GM15510 (cell line): ENCODE data around the gene SAMD4B.

Source experiments
- POLR2A ChIP-seq: IDR thresholded peaks from 3 replicates; pipeline ENCODE4 v1.6.1; 2011; ENCODE audit warnings: borderline replicate concordance; ENCODE audit not compliant: insufficient read length; ENCODE audit errors: extremely low read depth

The SAMD4B gene

GRCh38 chr19:39370735-39371134, 28.5 kb downstream of the SAMD4B start:
- no peak for TF ChIP-seq POLR2A

- no peak for TF ChIP-seq POLR2A
Observed at GRCh38 chr19:39372047-39372802, 30.0 kb downstream of the SAMD4B start.

GRCh38 chr19:39372941-39373340, 30.7 kb downstream of the SAMD4B start:
- TF ChIP-seq POLR2A: no peak

GRCh38 chr19:39375929-39376328, 33.7 kb downstream of the SAMD4B start:
- TF ChIP-seq POLR2A: no peak

GRCh38 chr19:39377373-39378362, 35.4 kb downstream of the SAMD4B start:
- no peak for TF ChIP-seq POLR2A

- no peak for TF ChIP-seq POLR2A
Observed at GRCh38 chr19:39379865-39380396, 37.7 kb downstream of the SAMD4B start.

GRCh38 chr19:39380521-39381502, 38.6 kb downstream of the SAMD4B start:
- TF ChIP-seq POLR2A: no peak

- no peak for TF ChIP-seq POLR2A
Observed at GRCh38 chr19:39381910-39382611, 39.8 kb downstream of the SAMD4B start.

- no peak for TF ChIP-seq POLR2A
Observed at GRCh38 chr19:39382991-39383828, 41.0 kb downstream of the SAMD4B start.

- no peak for TF ChIP-seq POLR2A
Observed at GRCh38 chr19:39384839-39385568, 42.8 kb downstream of the SAMD4B start.

- TF ChIP-seq POLR2A: no peak
Observed at GRCh38 chr19:39385629-39386411, 43.6 kb downstream of the SAMD4B start.
